Calu3 (cell line): ENCODE results near the gene MPP7. TPM values are rescaled to one million over a fixed set of nuclear protein-coding genes. Genes with fewer than 3 reads are reported as not detected.
"Not testable (repeated sequence)": the region's sequence is repeated elsewhere in the genome, so short reads cannot be mapped to it uniquely, and the experiment has no call there.

Experiments
- Bru-seq: library from RNA; stranded (reverse); fragments of 400-500 nt; gene quantifications from one replicate; lab custom pipeline; 2021; lab: Mats Ljungman, UMichigan
- BruChase-seq, 2 experiments: library from RNA; stranded (reverse); fragments of 400-500 nt; gene quantifications; one replicate each; lab custom pipeline; 2021; lab: Mats Ljungman, UMichigan
- BruUV-seq: library from RNA; stranded (reverse); fragments of 400-500 nt; replicated peaks from 2 replicates; lab custom pipeline; 2021; lab: Mats Ljungman, UMichigan
- CTCF ChIA-PET: fragments of 300-600 bp; sonication (Branson Sonifier 250); formaldehyde crosslinking; loops from one replicate; lab custom pipeline; 2022; ENCODE audit warnings: antibody characterized with exemption; lab: Charles Lee
- DNase-seq: peaks from one replicate; pipeline ENCODE4 v3.0.0; 2022
- H3K27ac Mint-ChIP-seq: one replicate; pipeline ENCODE4 v1.8.0; 2022; ENCODE audit warnings: mixed read lengths; ENCODE audit not compliant: unreplicated experiment
- H3K27me3 Mint-ChIP-seq: one replicate; pipeline ENCODE4 v1.8.0; 2022; ENCODE audit warnings: mixed read lengths; ENCODE audit not compliant: unreplicated experiment
- H3K36me3 Mint-ChIP-seq: one replicate; pipeline ENCODE4 v1.8.0; 2022; ENCODE audit warnings: mild to moderate bottlenecking, moderate library complexity, mixed read lengths; ENCODE audit not compliant: insufficient read depth, unreplicated experiment
- H3K4me1 Mint-ChIP-seq: one replicate; pipeline ENCODE4 v1.8.0; 2022; ENCODE audit warnings: mild to moderate bottlenecking, low read depth, mixed read lengths; ENCODE audit not compliant: unreplicated experiment
- H3K4me3 Mint-ChIP-seq: one replicate; pipeline ENCODE4 v1.8.0; 2022; ENCODE audit warnings: mild to moderate bottlenecking, low read depth, moderate library complexity, mixed read lengths; ENCODE audit not compliant: unreplicated experiment
- H3K9me3 Mint-ChIP-seq: one replicate; pipeline ENCODE4 v1.8.0; 2022; ENCODE audit warnings: low read depth, mixed read lengths; ENCODE audit not compliant: unreplicated experiment
- CTCF ChIP-seq: fragments of 200-600 bp; IDR thresholded peaks from one replicate; pipeline ENCODE4 v1.8.0; 2022; ENCODE audit warnings: antibody characterized with exemption; ENCODE audit not compliant: unreplicated experiment
- intact Hi-C: fragments of 100-400 bp; cut with micrococcal nuclease; formaldehyde crosslinking; loops from one replicate; pipeline ENCODE4 v1.10.0; 2022; ENCODE audit not compliant: unreplicated experiment
- long read RNA-seq: library from polyadenylated mRNA; stranded (forward); transcript quantifications from one replicate; pipeline ENCODE4 v2.0.0, GENCODE V29; 2022
- total RNA-seq: library from RNA; stranded (reverse); gene quantifications from 2 replicates; pipeline ENCODE4 v1.2.3, GENCODE V29; 2022

MPP7 gene
- total RNA-seq (4.6 and 6.6 TPM in 2 replicates), Bru-seq, nascent RNA (percentile 42 among the genes with signal in this experiment), BruChase-seq, experiment 1, labeled RNA remaining after a 6-hour chase (percentile 33 among the genes with signal in this experiment), BruChase-seq, experiment 2, labeled RNA remaining after a 2-hour chase (percentile 27 among the genes with signal in this experiment)
- long read RNA-seq, partial matches to known transcripts = 0 of 5 reads
- long read RNA-seq, other reads (novel, unspliced or antisense) = 5 of 5 reads

GRCh38 chr10:28302638-28303488 is at the start of gene MPP7:
Gene MPP7, minus strand, starts transcription at chr10:28303064. Its CDS starts 64,460 bp downstream, at chr10:28238604.
- intact Hi-C loops = loop anchor here (2.0 kb wide), 2 partner anchors 52 to 72 kb away; no protein-coding TSS in a partner anchor
- Mint-ChIP-seq H3K4me1 (peaks cover 11% of the 10 kb centered on the region), H3K27ac (peak within 1 kb of the TSS; percentile 40), H3K9me3 (no peaks in the 10 kb centered on the region), H3K27me3 (peaks cover 47% of the 10 kb centered on the region), H3K36me3 (peaks cover 8% of the 10 kb centered on the region), H3K4me3 (peak within 1 kb of the TSS; percentile 82)
- CTCF ChIA-PET = interaction anchor here (0.6 to 2.5 kb wide), 24 partner anchors 11 to 1149 kb away, joined by 3 to 24 read pairs (median 4); no protein-coding TSS in a partner anchor
- peak; percentile 30 for TF ChIP-seq CTCF
- BruUV-seq = no TSS peak
- peak; percentile 95 for DNase-seq

GRCh38 chr10:28349892-28350291 is 47.0 kb upstream of the MPP7 start:
- DNase-seq = no peak
- BruUV-seq = no TSS peak
- Mint-ChIP-seq H3K27me3 (peaks cover 18% of the 10 kb centered on the region), H3K4me3 (no peak overlapping the region), H3K9me3 (peaks cover 5% of the 10 kb centered on the region), H3K4me1 (peaks cover 8% of the 10 kb centered on the region), H3K36me3 (no peaks in the 10 kb centered on the region), H3K27ac (no peak overlapping the region)
- intact Hi-C loops = no loop called here
- CTCF ChIA-PET = interaction anchor here (0.7 to 0.8 kb wide), 2 partner anchors 44 to 47 kb away, joined by 3 read pairs; partner anchors contain the start of gene MPP7
- no peak for TF ChIP-seq CTCF

GRCh38 chr10:28343987-28344895 is 41.4 kb upstream of the MPP7 start:
- BruUV-seq = no TSS peak
- no peaks in the 10 kb centered on the region for H3K4me1 Mint-ChIP-seq
- CTCF ChIA-PET = no interaction called here
- peaks cover 5% of the 10 kb centered on the region for H3K9me3 Mint-ChIP-seq
- H3K27me3 Mint-ChIP-seq = peaks cover 18% of the 10 kb centered on the region
- DNase-seq = no peak
- no peaks in the 10 kb centered on the region for H3K36me3 Mint-ChIP-seq
- TF ChIP-seq CTCF = no peak
- intact Hi-C loops = no loop called here
- H3K4me3 Mint-ChIP-seq = no peak overlapping the region
- H3K27ac Mint-ChIP-seq = no peak overlapping the region

- BruUV-seq = no TSS peak
- H3K4me3 Mint-ChIP-seq = no peak overlapping the region
- H3K27ac Mint-ChIP-seq = no peak overlapping the region
- CTCF ChIA-PET = no interaction called here
- TF ChIP-seq CTCF = no peak
- H3K27me3 Mint-ChIP-seq = peaks cover 18% of the 10 kb centered on the region
- H3K36me3 Mint-ChIP-seq = no peaks in the 10 kb centered on the region
- no peaks in the 10 kb centered on the region for H3K4me1 Mint-ChIP-seq
- no peak for DNase-seq
- H3K9me3 Mint-ChIP-seq = peaks cover 5% of the 10 kb centered on the region
- intact Hi-C loops = no loop called here
Measured at GRCh38 chr10:28343252-28343651, 40.4 kb upstream of the MPP7 start.

GRCh38 chr10:28341679-28342078 is 38.8 kb upstream of the MPP7 start:
- H3K4me3 Mint-ChIP-seq, CTCF ChIA-PET, DNase-seq, H3K9me3 Mint-ChIP-seq, H3K27me3 Mint-ChIP-seq, H3K4me1 Mint-ChIP-seq, H3K36me3 Mint-ChIP-seq, BruUV-seq, H3K27ac Mint-ChIP-seq, intact Hi-C loops: not testable (repeated sequence)
